Prostate gland (tissue), 2 donors: ENCODE measurements around the gene NCOA7.

Experiments used
- CTCF ChIP-seq, 4 experiments: fragments of 200-600 bp in 2 of 4; fragments of 450-650 bp in 2 of 4; sonication (generic) in 2 of 4; IDR thresholded peaks; 1 replicate in 3 of 4; 2 replicates in 1 of 4; pipeline ENCODE4 v1.5.1; 2016 to 2019; ENCODE audit warnings: antibody characterized with exemption in 4 of 4, mild to moderate bottlenecking in 2 of 4, moderate library complexity in 2 of 4
- POLR2A ChIP-seq: fragments of 450-650 bp; IDR thresholded peaks from one replicate; pipeline ENCODE4 v1.6.1; 2016; ENCODE audit warnings: antibody characterized with exemption, mild to moderate bottlenecking

- TF ChIP-seq CTCF (IDR thresholded peaks at IDR 0.05), result no peak
- no peak for TF ChIP-seq POLR2A
Observed at GRCh38 chr6:125759959-125760457, 30.8 kb upstream of the NCOA7 start.
